ENCODE results near the gene GNAT2.

DNA sequence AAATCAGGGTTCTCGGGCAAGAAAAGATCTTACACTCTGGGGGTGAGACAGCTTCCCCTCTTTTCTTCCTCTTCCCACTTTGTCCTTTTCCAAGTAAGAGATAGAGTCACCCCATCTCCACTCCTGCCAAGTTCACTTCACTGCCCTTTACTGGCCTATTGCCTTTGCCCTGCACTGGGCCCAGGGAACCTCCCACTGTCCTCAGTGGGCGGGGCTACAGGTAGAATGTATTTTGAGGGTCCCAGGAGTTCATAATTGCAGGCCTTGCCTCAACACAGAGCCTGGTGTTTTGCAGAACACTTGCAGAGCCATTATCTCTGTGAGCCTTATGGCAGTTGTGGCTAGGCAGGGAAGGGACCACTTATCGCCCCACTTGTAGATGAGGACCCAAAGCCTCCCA is 3.5 kb upstream of the GNAT2 start:
- TF ChIP-seq, protein P1, sequence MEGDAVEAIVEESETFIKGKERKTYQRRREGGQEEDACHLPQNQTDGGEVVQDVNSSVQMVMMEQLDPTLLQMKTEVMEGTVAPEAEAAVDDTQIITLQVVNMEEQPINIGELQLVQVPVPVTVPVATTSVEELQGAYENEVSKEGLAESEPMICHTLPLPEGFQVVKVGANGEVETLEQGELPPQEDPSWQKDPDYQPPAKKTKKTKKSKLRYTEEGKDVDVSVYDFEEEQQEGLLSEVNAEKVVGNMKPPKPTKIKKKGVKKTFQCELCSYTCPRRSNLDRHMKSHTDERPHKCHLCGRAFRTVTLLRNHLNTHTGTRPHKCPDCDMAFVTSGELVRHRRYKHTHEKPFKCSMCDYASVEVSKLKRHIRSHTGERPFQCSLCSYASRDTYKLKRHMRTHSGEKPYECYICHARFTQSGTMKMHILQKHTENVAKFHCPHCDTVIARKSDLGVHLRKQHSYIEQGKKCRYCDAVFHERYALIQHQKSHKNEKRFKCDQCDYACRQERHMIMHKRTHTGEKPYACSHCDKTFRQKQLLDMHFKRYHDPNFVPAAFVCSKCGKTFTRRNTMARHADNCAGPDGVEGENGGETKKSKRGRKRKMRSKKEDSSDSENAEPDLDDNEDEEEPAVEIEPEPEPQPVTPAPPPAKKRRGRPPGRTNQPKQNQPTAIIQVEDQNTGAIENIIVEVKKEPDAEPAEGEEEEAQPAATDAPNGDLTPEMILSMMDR (IDR thresholded peaks at IDR 0.05), result no peak
- no peak for TF ChIP-seq EZH2 (IDR thresholded peaks at IDR 0.05)

Data from neural progenitor cell (in vitro differentiated cells).